GM18907 (cell line): Measurements from ENCODE around the gene ERCC6L2.
A peak's percentile ranks its signal among the peaks of the same experiment; 100 is the strongest.

Experiments used
- ATAC-seq: cut with Tn5 transposase; IDR thresholded peaks from one replicate; pipeline ENCODE4 v1.9.1; 2021; ENCODE audit warnings: mild to moderate bottlenecking, moderate library complexity; ENCODE audit not compliant: unreplicated experiment

ERCC6L2 gene, protein sequence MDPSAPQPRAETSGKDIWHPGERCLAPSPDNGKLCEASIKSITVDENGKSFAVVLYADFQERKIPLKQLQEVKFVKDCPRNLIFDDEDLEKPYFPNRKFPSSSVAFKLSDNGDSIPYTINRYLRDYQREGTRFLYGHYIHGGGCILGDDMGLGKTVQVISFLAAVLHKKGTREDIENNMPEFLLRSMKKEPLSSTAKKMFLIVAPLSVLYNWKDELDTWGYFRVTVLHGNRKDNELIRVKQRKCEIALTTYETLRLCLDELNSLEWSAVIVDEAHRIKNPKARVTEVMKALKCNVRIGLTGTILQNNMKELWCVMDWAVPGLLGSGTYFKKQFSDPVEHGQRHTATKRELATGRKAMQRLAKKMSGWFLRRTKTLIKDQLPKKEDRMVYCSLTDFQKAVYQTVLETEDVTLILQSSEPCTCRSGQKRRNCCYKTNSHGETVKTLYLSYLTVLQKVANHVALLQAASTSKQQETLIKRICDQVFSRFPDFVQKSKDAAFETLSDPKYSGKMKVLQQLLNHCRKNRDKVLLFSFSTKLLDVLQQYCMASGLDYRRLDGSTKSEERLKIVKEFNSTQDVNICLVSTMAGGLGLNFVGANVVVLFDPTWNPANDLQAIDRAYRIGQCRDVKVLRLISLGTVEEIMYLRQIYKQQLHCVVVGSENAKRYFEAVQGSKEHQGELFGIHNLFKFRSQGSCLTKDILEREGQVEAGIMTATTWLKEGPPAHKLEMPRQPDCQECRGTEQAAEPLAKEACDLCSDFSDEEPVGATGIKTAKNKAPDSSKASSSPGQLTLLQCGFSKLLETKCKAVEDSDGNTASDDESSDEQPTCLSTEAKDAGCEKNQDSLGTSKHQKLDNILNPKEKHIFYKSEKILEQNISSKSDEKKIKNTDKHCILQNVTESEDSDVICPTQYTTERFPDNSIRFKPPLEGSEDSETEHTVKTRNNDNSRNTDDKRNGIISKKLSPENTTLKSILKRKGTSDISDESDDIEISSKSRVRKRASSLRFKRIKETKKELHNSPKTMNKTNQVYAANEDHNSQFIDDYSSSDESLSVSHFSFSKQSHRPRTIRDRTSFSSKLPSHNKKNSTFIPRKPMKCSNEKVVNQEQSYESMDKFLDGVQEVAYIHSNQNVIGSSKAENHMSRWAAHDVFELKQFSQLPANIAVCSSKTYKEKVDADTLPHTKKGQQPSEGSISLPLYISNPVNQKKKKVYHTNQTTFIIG (N-terminal part only)

DNA sequence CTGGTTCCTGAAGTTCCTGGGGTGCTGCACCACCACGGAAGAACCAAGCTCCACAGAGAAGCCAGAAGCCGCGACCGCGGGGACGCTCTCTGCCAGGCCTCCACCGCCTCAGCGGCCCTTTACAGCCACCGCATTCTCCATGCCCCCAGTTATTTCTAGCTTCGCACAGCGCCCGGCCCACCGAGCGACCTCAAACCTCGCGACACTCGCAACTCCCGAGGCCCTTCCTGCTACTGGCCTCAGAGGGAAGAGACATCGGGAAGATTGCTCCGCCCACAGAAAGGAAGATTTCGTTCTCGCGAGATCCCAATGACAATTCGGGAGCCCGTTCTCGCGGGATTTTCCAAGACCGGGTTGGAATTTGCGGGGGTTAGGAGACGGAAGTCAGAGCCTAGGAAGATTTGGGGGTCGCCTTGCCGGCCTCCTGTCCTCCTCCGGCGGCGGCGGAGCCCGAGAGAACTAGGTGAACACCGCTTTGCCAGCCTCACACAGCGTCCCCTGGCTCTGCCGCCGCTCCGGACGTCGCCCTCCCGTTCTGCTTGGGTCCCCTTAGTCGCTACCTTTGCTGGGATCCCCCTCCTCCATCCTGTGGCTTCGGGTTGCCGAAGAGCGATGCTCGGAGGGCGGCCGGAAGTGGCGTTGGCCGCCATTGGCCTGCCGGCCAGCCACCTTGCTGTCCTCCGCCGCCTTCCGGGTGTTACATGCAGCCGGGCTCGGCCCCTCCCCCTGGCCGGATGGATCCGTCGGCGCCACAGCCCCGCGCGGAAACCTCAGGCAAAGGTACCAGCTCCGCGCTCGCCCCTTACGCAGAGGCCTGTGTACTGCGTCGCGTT is at the start of gene ERCC6L2:
Gene ERCC6L2 (plus strand): TSS at position 387 of the 833 bp plus-strand sequence. CDS start 348 bp downstream, at position 735.
- peak; percentile 92 for ATAC-seq

DNA sequence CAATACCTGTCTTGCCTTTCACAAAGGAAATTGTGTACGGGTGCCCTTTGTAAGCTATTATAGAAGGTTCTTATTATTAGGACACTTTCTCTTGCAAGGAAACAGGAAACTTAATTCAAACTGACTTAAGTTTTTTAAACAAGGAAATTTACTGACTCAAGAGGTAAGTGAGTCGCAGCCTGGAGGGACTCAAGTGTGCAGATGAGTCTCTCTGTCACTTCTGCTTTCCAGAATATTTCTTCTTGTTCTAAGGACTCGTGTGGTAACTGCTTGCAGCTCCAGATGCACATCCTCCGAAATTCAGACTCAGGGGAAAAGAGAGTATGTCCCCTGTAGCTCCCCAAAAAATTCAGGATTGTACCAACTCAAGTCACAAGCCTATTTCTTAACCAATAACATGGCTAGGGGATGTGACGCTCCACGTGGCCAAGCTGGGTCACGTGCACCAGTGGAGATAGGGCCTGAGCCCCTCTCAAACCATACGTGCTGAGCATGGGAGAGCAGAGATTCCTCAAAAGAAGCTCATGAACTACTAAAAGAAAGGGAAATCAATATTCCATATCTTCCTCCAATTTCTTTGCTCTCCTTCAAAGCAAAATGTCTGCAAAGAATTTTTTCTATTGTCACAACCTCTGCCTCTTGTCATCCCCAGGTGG is 49.2 kb upstream of the ERCC6L2 start:
- no peak for ATAC-seq

- ATAC-seq: no peak
These were observed 44.7 kb upstream of the ERCC6L2 start for GRCh38 chr9:95830768-95831167.

- ATAC-seq: no peak
These were observed 43.7 kb upstream of the ERCC6L2 start for GRCh38 chr9:95831810-95832209.

DNA sequence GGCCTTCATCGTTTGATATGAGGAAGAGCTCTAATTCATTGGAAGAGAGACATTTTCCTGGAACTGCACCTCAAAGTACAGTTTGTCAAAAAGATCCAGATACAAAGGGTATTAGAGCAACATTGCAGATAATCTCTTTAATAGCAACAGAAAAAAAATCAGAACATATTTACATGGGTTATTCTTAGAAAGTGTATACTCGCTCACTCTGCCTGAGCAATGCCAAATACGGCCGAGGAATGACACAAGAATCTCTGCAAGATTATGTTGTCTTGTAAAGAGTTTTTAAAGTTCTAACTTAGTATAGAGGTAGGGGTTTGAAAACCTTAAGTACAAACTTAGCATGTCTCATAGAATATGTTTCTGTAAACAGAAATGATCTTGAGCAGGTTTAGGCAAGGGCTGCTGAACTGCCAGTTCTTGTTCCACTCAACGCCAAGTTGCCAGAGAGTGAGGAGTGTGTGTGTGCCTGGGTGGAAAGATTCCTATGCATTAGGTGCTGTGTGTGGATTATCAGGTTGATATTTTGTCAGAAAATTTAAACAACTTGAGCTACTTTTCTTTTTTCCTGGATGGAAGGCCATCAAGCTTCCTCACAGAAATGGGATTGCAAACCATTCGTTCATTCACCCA is 41.8 kb upstream of the ERCC6L2 start:
- no peak for ATAC-seq

DNA sequence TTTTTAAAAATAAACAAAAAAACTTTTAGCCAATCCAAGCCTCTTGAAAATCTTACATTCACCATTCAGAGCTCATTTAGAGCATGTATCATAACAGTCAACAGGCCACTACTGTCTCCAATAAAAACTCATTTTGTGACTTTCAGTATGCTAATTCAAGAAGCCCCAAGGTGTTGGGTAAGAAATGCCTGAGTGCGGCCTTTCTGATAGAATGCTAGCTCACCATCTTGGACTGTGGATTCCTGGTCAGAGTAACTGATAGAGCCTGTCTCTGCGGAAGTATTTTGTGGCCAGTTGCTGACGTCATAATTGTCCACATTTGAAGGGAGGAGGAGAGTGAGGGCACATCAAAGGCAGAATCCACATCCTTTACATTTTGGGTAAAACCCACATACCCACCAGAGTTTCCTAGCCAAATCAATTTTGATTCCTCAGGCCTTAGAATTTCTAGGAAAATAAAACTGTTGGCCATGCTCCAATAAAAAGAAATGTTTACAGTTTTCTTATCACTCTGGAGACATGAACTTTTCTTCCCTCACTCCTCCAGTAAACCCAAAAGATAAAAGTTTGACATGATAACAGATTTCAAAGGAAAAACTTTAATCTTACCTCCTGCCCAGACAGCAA is 41.1 kb upstream of the ERCC6L2 start:
- no peak for ATAC-seq

DNA sequence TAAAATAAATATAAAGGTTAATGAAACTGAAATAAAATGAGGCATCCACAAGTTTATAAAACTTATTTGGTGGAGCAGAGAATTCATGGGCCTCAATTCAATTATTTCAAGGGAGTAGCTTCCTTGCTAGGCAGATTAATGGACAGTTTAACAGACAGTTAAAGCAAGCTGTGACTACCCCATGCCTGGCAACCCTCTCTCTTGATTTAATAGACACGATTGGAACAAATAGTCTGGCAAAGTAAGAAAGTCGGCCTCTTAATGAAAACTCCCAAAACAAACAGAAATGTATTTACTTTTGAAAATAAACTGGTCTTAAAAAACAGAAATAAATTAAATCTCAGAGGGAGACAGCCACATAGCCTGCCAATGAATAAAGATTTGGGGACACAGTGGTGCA is 40.1 kb upstream of the ERCC6L2 start:
- no peak for ATAC-seq

DNA sequence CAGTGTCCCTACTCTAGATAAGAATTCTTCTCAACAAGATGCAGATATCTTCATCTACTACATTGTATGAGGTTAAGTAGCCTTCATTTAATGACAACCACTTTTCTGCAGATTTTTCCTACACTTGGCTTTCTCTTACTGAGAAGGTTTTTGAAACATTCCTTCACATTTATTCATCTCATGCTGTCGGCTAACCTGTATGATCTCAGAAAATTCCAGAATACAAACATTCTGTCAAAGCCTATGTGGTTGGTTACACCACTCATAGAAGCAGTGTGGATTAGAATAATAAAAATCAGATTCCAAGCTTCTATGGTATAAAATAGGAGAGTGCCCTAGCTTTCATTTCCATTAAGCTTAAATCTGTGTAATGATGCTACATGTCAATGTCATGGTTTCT is 39.4 kb upstream of the ERCC6L2 start:
- ATAC-seq: no peak

DNA sequence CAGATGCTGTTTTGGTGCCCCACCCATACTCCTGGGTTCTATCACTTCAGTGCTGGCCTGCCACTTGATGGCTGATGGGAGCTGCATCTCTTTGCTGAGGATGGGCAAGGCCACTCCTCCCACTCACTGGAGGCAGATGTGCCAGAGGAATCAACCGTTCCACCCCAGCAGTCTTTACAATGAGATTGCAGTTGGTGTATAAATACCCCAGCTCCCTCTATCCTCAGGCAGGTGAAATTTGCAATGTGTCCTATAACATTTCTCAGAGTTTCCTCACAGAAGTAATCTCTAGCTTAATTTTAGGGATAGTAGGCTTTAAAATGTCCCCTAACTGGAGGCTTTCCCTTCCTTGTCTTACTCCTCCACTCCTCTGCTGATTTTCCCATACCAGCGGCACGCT is 36.5 kb upstream of the ERCC6L2 start:
- no peak for ATAC-seq

- ATAC-seq: no peak
These were observed 35.4 kb upstream of the ERCC6L2 start for GRCh38 chr9:95840074-95840473.

DNA sequence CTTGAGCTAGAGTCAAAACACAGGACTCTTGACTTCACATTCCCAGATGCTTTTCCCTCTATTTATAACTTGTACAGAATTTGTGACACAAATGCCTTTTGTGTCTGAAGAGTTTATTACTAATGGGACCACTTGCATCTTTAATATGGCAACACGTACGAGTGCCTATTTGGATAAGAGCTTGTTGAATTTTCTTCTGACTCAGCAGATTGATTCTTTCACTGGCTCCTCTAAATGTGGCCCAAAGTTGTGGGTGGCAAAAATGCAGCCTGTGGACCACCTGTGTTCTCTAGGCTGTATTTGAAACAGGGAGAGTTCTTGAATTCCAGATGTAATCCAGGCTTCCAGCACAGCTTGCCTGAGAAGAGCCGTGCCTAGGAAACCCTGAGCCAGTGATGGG is 34.1 kb upstream of the ERCC6L2 start:
- no peak for ATAC-seq

DNA sequence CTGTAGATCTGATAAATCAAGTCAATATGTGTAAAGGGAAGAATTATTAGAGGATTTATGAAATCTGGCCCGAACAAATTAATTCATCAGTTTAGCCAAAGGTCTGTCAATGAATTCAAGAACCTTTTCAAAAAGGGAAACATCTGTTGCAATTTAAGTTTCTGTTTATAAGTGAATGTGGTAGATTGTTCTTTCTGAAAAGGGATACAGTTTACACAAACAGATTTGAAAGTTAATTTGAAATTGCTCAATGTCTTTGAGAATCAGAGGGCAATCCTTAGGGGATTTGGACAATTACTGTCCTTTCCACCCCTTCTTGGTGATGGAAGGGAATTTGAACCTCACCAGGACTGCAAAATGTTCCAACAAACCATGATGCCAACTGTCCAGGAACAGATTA is 29.7 kb upstream of the ERCC6L2 start:
- no peak for ATAC-seq

DNA sequence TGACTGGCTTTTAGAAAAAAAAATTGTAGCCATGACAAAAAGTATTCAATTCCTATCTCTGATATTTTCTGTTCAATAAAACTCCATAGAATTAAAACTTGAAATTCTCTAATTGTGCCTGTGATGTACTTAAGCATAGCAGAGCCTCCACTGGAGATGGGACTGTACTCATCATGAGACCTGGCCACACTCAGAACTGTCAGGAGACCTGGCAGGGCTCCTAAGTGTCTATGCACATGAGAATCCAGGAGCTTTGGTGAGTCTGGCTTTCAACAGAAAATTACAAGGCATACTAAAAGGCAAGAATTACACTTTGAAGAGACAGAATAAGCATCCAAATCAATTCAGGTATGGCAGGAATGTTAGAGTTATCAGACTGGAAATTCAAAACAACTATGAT is 26.7 kb upstream of the ERCC6L2 start:
- ATAC-seq: no peak

DNA sequence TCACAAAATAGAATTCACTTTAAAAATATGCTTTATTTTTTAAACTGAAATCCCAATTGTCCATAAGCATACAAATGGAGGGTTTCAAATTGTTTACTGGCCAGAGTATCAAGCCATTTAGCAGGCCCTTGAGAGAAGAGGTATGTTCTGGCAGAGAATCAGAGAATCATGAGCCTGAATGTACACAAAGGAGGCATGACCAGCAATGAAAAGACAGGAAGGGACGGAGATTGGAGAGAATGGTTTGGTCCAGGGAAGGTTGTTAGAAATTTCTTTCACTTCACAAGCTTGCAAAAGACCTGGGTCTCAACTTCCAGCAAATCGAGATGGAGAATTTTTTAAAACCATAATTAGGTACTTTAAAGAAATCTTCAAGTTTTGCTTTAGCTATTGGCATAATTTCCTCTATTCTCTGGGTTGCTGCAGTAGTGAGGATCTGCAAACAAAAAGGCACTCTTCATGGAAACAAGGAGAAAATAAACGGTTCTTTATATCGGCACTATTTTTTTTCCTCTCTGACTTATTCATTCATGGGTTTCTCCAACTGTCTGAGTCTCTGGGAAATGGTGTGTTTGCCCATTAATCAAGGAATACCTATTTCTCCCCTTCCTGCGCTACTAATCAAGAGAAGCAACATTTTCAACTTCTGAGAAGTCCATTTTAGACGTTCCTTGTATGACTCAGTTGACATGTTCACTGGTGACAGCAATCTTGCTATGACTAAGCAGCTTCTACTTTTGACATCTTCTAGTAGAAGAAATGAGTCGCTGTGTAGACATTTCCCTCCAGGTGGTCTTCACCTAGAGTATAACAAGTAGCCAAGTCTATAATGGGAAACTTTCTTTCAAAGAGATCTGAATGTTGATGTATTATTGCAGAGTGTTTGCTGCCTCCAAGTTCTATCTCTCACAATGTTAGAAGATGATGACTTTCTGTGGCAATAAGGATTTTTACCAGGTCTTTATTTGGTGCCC is 23.1 kb upstream of the ERCC6L2 start:
- ATAC-seq: peak; percentile 96

GRCh38 chr9:95854386-95855020 is 21.0 kb upstream of the ERCC6L2 start:
- no peak for ATAC-seq

DNA sequence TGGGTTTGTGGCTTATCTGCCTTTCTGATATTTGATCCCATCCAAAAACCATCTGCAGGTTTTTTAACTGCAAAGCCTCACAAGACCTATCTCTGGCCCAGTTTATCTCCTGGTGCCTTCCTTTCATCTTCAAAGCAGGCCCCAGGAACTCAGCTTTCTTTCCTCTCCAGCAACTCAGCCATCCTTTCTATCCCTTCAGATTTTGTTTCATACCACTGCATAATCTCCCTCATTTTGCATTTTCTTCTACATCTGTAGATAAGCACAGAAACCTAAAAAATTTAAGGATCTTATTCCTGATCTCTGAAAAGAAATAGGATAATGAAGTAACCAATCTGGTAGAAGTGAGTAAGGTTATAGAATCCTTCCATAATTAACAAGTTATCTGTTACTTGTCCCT is 19.5 kb upstream of the ERCC6L2 start:
- no peak for ATAC-seq

DNA sequence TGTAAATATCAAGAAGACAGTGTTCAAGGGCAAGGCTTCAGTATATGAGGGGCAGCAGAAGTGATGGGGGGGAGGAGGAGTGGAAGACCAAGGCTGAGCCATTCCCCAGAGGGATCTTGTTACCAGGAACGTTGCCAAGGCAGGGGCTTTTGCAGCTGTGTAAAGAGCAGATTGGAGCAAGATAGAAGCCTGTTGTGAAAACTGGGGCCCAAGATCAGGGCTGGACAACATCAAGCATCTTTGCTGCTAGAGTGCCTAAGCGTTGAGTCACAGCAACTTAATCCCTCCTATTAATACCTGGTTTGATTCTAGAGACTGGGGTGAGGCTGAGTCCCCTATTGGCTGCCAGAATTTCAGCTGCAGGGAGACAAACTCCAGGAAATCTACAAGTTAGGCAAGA is 18.4 kb upstream of the ERCC6L2 start:
- no peak for ATAC-seq
